ENCODE data around the gene TMEM255B.

GRCh38 chr13:113754691-113755090 is 4.3 kb upstream of the TMEM255B start:
- no peak for TF ChIP-seq EZH2phosphoT487 (IDR thresholded peaks at IDR 0.05)
- TF ChIP-seq EZH2 (IDR thresholded peaks at IDR 0.05), result no peak
- TF ChIP-seq CTCF (IDR thresholded peaks at IDR 0.05), result no peak

Measured in neural progenitor cell (in vitro differentiated cells).